ENCODE measurements around the gene CEP164. TPM values are rescaled to one million over a fixed set of nuclear protein-coding genes. Genes with fewer than 3 reads are reported as not detected.

Gene CEP164
- polyA plus RNA-seq, 1 of the 3 experiments (the other 2 are of a cell fraction) = 27.7 TPM

GRCh38 chr11:117443266-117444186 is 115.9 kb downstream of the CEP164 start (continued):
- no peak for TF ChIP-seq REST (IDR thresholded peaks at IDR 0.05; ENCODE audit: low read depth, low read length)
- TF ChIP-seq CHD2 (IDR thresholded peaks at IDR 0.05; ENCODE audit: low read length, partially characterized antibody) = peak; percentile 34
- TF ChIP-seq USF1 (IDR thresholded peaks at IDR 0.05; ENCODE audit: borderline replicate concordance, low read depth) = no peak
- no peak for TF ChIP-seq FOXM1 (IDR thresholded peaks at IDR 0.05; ENCODE audit: low read depth)
- TF ChIP-seq TCF12 (IDR thresholded peaks at IDR 0.05) = no peak

DNA sequence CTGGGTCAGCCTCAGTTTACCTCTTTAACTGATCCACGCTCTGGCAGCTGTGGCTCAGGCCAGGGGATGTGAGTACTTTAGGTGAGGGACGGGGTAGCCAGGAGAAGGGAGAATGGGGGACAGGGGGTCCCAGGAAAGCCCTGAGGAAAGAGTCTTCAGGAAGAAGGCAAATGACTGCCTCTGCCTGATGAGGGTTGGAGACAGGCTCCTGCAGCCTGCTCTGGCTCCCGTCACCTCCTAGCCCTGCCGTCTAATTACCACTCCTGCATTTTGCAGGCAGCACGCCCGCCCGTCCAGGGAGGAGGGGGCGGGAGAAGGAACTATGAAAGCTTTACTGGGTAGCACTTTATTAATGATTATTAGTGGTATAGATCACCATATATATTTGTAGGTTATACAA is 116.6 kb downstream of the CEP164 start:
- WGBS (ENCODE audit: low lambda C conversion rate) = 13% methylated on average over 8 of the region's 8 CpGs
- H3K9me3 ChIP-seq = no peaks in the 10 kb centered on the region
- no peak for TF ChIP-seq TCF12 (IDR thresholded peaks at IDR 0.05)
- TF ChIP-seq ELF1 (IDR thresholded peaks at IDR 0.05) = no peak
- TF ChIP-seq RAD21 (IDR thresholded peaks at IDR 0.05; ENCODE audit: low read length) = 0 out of 2 replicates have a peak, but pooled peaks have one; percentile 34
- no peak for TF ChIP-seq EZH2phosphoT487 (IDR thresholded peaks at IDR 0.05; ENCODE audit: borderline replicate concordance, low read depth)
- no peak for TF ChIP-seq FOSL2 (IDR thresholded peaks at IDR 0.05; ENCODE audit: borderline replicate concordance, low read depth)
- peak; percentile 14; the same call in 1 of the 2 replicates for TF ChIP-seq MXI1 (IDR thresholded peaks at IDR 0.05; ENCODE audit: low read depth, low read length)
- TF ChIP-seq USF1 (IDR thresholded peaks at IDR 0.05; ENCODE audit: borderline replicate concordance, low read depth) = no peak
- no peak for TF ChIP-seq RCOR1 (IDR thresholded peaks at IDR 0.05; ENCODE audit: low read length)
- TF ChIP-seq RFX5 (IDR thresholded peaks at IDR 0.05; ENCODE audit: low read length) = no peak
- H3K36me3 ChIP-seq (replicated peaks in 1 of 2; ENCODE audit: control insufficient read depth in 1 of 2, insufficient read depth in 2 of 2, low read length in 1 of 2) = no peaks in the 10 kb centered on the region
- peak overlapping the region; percentile 67 for H3K4me2 ChIP-seq
- peaks cover 0 to 32% of the 10 kb centered on the region in 2 experiments; a peak in 2 of 4 replicates for H3K4me1 ChIP-seq (ENCODE audit: control insufficient read depth in 1 of 2, insufficient read depth in 2 of 2, low read depth in 1 of 2, low read length in 1 of 2)
- H3K9ac ChIP-seq = no peak overlapping the region
- peak; percentile 80 for DNase-seq
- no peaks in the 10 kb centered on the region for H3K9me2 ChIP-seq
- no peak overlapping the region for H2AFZ ChIP-seq (ENCODE audit: low read depth)
- H3K79me2 ChIP-seq (ENCODE audit: insufficient read depth) = no peaks in the 10 kb centered on the region
- POLR2A ChIA-PET = interaction anchor here (0.7 to 2.7 kb wide), 11 partner anchors 14 to 374 kb away, joined by 3 to 28 read pairs (median 8); no protein-coding TSS in a partner anchor
- H3F3A ChIP-seq (replicated peaks; ENCODE audit: insufficient read depth) = no peaks in the 10 kb centered on the region
- no peaks in the 10 kb centered on the region for H4K20me1 ChIP-seq (ENCODE audit: insufficient read depth)
- H3K27me3 ChIP-seq (ENCODE audit: insufficient read depth) = peaks cover 22% of the 10 kb centered on the region; the same call in 1 of the 2 replicates
- CTCF ChIA-PET = interaction anchor here (0.6 to 9.8 kb wide), 87 partner anchors 10 to 609 kb away, joined by 3 to 239 read pairs (median 5); no protein-coding TSS in a partner anchor
- peak overlapping the region in 1 of 2 experiments; percentile 9; a peak in 1 of 4 replicates for H3K4me3 ChIP-seq (ENCODE audit: low read depth in 2 of 2, low read length in 1 of 2)
- peak overlapping the region in 1 of 2 experiments; percentile 99; a peak in 2 of 4 replicates for H3K27ac ChIP-seq (ENCODE audit: low read depth in 2 of 2, low read length in 1 of 2)
